ENCODE data around the gene MMP23B.
A peak's percentile ranks its signal among the peaks of the same experiment; 100 is the strongest.
"Not testable (repeated sequence)": the region's sequence is repeated elsewhere in the genome, so short reads cannot be mapped to it uniquely, and the experiment has no call there.

MMP23B gene

DNA sequence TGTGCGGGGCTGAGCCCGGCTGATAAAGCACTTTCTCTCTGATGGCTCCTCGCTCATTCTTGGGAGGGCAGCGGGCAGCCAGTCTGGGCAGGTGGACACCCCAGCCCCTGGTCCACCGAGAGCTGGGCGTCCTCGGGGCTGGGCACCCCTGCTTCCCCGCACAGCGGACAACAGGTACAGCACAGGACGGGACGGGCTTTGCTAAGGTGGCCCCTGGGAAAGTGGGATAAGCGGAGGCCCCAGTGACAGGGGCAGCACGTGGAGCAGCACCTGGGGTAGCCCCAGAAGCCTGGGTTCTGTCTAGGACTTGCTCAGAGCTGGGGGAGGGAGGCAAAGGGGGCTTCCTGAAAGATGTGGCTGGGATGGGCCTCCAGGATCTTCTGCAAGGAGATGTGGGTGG, 2.6 kb downstream of the MMP23B start:
- not testable (repeated sequence) for FAIRE-seq

GRCh38 chr1:1636621-1637478, 4.9 kb downstream of the MMP23B start:
- not testable (repeated sequence) for FAIRE-seq

DNA sequence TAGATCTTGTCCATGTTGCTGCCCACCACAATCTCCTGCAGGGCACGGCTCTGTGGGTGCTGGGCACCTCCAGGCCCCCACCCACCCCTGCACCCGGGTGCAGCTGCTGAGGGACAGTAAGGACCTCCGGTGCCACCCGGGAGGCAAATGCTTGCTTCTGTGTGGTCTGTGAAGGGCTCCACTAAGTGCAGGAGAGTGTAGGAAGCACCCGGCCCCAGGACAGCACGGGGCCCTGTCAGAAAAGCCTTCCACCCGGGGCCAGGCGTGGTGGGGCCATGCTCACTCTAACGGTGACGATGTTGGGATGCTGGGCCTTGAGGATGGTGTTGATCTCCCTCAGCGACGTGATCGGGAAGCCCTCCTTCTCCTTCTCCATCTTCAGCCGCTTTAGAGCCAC, 5.5 kb downstream of the MMP23B start:
- FAIRE-seq = not testable (repeated sequence)

DNA sequence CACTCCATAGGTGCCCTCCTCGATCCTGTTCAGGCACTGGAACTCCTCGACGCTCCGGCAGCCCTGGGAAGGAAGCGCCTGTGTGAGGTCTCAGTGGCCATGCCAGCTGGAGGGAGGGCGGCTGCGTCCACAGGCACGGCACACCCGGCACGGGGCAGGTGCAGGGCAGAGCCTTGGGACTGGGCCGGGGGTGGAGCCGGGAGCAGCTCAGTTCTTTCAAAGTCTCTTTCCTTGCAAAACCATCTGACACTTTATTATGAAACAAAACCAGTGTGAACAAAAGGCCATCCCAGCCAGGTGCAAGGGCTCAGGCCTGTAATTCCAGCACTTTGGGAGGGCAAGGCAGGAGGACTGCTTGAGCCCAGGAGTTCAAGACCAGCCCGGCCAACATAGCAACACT, 6.6 kb downstream of the MMP23B start:
- FAIRE-seq = not testable (repeated sequence)

DNA sequence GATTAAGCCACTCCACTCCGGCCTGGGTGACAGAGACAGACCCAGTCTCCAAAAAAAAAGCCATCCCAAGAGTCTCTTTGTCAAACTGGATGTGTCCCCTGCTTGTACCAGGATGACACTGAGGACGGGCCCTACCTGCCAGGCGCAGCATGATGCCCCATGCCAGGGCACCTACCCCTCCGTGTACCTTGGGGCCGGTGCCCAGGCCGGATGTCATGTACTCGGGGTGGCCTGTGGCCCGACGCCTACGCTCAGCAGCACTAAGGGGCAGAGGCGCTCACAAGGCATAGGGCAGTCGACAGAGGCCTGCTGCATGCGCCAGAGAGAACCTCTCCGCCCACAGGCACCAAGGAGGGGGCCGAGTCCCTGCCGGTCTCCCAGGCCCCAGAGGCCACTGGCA, 7.4 kb downstream of the MMP23B start:
- FAIRE-seq = not testable (repeated sequence)

DNA sequence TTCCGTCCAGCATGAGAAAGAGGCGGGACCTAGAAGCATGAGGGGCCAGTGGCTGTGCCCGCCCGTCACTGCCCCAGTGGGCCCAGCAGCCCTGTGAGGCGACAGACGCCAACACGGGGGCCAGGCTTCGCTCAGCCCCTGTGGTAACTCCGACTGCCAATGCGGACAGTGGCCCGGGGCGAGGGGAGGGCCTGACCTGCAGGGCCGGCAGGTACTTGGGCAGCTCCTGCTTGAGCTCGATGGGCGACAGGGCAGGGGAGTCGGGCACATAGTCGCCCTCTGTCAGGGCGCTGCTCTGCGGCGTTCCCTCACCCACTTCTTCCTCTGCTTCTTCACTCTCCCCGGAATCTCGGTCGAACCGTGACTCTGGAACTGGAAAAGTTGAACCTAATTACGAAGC, 8.1 kb downstream of the MMP23B start:
- not testable (repeated sequence) for FAIRE-seq

- FAIRE-seq = not testable (repeated sequence)
Measured at GRCh38 chr1:1640711-1641461, 8.9 kb downstream of the MMP23B start.

DNA sequence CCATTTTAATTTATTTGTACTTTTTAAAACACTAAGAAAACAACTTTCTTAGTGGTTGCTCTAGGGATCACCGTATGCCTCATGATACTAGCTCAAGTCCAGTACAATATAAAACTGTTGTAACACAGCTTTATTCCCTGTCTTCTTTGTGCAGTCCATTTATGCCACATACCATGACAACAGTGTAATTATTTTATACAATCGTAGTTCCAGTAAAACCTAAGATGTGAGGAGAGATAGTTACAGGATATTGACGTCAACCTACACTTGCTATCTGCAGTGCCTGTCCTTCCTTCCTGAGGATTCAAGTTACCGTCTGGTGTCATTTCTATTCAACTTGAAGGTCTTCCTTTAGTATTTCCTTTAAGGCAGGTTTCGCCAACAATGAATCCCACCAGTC, 14.4 kb downstream of the MMP23B start:
- FAIRE-seq = not testable (repeated sequence)

- FAIRE-seq = not testable (repeated sequence)
Measured at GRCh38 chr1:1647567-1648241, 15.7 kb downstream of the MMP23B start.

DNA sequence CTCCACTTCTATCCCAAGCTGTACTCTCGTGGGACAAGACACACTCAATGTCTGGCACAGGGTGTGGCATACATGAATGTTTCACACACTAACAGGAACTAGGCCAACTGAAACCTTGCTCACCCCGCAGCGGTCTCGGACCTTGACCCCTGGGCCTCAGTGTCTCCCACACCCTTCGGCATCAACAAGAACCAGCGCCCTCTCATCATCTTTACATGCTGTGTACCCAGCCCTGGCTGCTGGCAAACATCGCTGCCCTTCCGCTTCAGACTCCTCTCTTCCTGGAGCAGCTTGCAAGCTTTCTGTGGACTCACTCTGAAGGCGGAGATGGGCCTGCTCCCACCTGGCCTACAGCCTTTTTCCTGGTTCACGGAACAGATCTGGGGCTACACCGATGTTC, 16.3 kb downstream of the MMP23B start:
- peak; percentile 92 for FAIRE-seq

- peak; percentile 51 for FAIRE-seq
Measured at GRCh38 chr1:1658583-1659549, 26.9 kb downstream of the MMP23B start, which contains the start of gene CDK11B. Gene CDK11B (minus strand): TSS chr1:1659004. CDS start chr1:1657485, 1,519 bp downstream.

DNA sequence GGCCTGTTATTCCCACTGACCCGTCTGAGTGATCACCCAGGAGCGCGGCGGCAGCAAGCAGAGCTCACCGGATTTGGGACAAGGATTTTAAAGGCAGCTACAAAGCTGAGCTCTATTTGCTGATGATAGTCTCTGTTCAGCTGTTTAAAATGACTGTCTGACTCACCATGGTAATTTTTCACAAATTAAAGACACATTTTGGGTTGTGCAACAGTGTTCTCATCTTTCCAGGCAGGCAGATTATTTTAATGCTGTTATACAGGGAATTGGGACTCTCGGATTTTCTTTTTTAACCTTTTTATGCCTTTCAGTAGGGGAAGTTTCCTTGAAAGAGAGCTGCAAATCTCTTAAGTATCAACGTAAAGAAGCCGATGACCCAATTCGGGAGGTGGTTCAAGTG, 30.4 kb downstream of the MMP23B start:
- FAIRE-seq = not testable (repeated sequence)

- not testable (repeated sequence) for FAIRE-seq
Measured at GRCh38 chr1:1662830-1663560, 31.0 kb downstream of the MMP23B start.

GRCh38 chr1:1664318-1664717, 32.3 kb downstream of the MMP23B start:
- not testable (repeated sequence) for FAIRE-seq

GRCh38 chr1:1664941-1665814, 33.2 kb downstream of the MMP23B start:
- FAIRE-seq = no peak

DNA sequence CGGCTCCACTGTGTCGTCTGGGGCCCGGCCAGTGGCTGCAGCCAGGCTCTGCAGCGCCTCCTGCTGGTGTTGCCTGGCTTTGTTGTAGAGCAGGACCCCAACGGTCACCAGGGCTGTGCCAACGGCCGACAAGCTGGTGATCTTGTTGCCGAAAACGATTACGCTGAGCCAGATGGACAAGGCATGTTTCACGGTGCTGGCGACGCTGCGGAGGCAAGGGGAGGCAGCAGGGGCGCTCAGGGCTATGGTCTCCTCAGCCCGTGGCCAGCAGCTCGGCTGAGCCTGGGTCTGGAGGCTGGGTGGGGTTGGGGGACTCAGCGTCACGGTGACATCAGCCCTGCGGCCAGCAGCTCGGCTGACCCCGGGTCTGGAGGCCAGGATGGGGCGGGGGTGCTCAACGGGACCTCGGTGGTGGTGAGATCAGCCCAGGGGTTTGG, 33.9 kb downstream of the MMP23B start:
- no peak for FAIRE-seq

GRCh38 chr1:1666526-1666925, 34.6 kb downstream of the MMP23B start:
- no peak for FAIRE-seq

DNA sequence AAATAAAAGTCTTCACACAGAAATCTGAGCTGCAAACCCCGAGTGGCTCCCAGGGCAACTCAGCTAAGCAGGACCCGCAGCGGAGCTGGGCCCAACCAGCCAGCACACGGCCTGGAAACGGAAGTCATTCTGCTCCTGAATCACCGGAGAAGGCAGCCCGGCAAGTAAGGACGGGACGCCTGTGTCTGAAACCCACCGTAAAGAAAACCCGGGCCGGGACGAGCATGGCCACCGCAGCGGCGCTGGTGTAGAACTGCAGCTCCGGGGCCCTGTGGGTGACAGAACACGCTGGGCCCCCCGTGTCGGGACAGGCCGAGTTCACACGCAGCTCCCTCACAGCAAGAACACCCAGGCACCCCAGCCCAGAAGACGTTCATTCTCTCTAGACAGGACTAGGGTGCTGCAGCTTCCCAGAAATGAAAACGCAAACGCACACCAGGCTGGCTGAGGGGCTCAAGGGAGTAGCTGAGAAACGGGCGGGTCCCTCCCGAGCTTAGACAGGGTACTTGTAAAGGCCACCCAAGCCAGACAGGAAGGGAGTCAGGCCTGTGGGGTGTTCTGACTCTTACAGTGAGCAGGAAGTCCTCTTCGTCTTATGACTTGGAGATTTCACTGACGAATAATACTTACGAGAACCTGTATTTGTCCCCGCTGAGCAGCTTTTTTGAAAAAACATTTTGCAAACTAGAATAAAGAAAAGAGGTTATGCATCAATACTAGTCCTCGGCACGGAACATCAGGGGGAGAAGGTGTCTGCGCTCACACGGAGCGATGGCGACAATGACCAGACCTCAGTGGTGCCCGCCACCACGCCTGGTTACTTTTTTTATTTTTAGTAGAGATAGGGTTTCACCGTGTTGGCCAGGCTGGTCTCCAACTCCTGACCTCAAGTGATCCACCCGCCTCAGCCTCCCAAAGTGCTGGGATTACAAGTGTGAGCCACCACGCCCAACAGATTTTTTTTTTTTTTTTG, 37.8 kb downstream of the MMP23B start:
- no peak for FAIRE-seq

DNA sequence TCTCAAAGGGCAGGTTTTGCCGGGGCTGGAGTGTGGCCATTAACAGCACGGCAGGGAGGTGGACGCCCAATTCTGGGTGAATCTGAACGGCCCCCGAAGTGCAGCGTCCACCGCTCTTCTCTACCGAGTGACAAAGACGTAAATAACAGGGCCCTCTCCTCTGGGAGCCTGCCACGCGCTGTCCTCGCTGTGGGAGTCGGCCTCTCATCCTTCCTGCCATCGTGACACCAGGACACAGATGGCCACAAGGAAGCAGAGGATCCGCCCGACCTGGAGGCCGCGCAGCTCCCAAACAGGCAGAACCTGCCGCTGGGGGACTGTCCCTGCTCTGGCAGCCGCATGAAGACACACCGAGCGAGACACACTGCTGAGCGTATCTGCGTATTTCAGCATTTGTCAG, 38.9 kb downstream of the MMP23B start:
- no peak for FAIRE-seq

Measured in colon (tissue), 2 donors.